IMR-90 (cell line): ENCODE results near the gene SEMA3E. TPM values are rescaled to one million over a fixed set of nuclear protein-coding genes. Genes with fewer than 3 reads are reported as not detected.

Experiments
- ATAC-seq: fragments of 200-7000 bp; cut with Tn5 transposase; 2 replicates; pipeline ENCODE4 v1.9.1; 2020; ENCODE audit warnings: low read depth, mild to moderate bottlenecking, moderate library complexity
- BruUV-seq: library from RNA; stranded (reverse); fragments of 400-500 nt; replicated peaks from 2 replicates; lab custom pipeline; 2021; lab: Mats Ljungman, UMichigan
- CTCF ChIA-PET: fragments of 300-600 bp; formaldehyde crosslinking; extraction: SDS; loops from one replicate; lab custom pipeline; 2021; ENCODE audit warnings: antibody characterized with exemption; lab: Yijun Ruan, JAX
- POLR2A ChIA-PET: fragments of 300-600 bp; sonication (Branson Sonifier 250); formaldehyde crosslinking; loops from one replicate; lab custom pipeline; 2022; ENCODE audit warnings: antibody characterized with exemption; ENCODE audit not compliant: unreplicated experiment; lab: Charles Lee
- DNase-seq: peaks from one replicate; pipeline ENCODE4 v3.0.0; 2013
- H2AFZ ChIP-seq: replicated peaks from 2 replicates; pipeline ENCODE3; 2013; ENCODE audit warnings: low read length, mild to moderate bottlenecking; ENCODE audit not compliant: poor library complexity
- H2AK5ac ChIP-seq: 2 replicates; pipeline ENCODE4 v1.6.1; 2013; ENCODE audit warnings: low read depth, low read length, inconsistent platforms
- H2AK9ac ChIP-seq: replicated peaks from 2 replicates; pipeline ENCODE3; 2013; ENCODE audit warnings: mild to moderate bottlenecking, low read depth, low read length, moderate library complexity; ENCODE audit not compliant: poor library complexity
- H2BK120ac ChIP-seq: 2 replicates; pipeline ENCODE4 v1.6.1; 2013; ENCODE audit warnings: low read depth, low read length, inconsistent platforms
- H2BK15ac ChIP-seq: 3 replicates; pipeline ENCODE4 v1.6.1; 2013; ENCODE audit warnings: low read depth, low read length, inconsistent platforms
- H2BK20ac ChIP-seq: 2 replicates; pipeline ENCODE4 v1.6.1; 2013; ENCODE audit warnings: low read depth, mild to moderate bottlenecking, inconsistent platforms, low read length, moderate library complexity
- H2BK5ac ChIP-seq: 2 replicates; pipeline ENCODE4 v1.6.1; 2013; ENCODE audit warnings: mild to moderate bottlenecking, low read depth, low read length, inconsistent platforms; ENCODE audit not compliant: poor library complexity, severe bottlenecking
- H3K14ac ChIP-seq: replicated peaks from 2 replicates; pipeline ENCODE4 v1.6.1; 2013; ENCODE audit warnings: low read depth, low read length, inconsistent platforms
- H3K18ac ChIP-seq: 2 replicates; pipeline ENCODE4 v1.6.1; 2013; ENCODE audit warnings: low read depth, low read length, control low read depth
- H3K23ac ChIP-seq: 2 replicates; pipeline ENCODE4 v1.6.1; 2013; ENCODE audit warnings: low read depth, low read length, inconsistent platforms
- H3K27ac ChIP-seq: 2 replicates; pipeline ENCODE4 v1.5.1; 2013; ENCODE audit warnings: mild to moderate bottlenecking, control low read depth, low read length; ENCODE audit not compliant: insufficient read depth
- H3K27me3 ChIP-seq: 2 replicates; pipeline ENCODE4 v1.6.1; 2013; ENCODE audit warnings: low read length; ENCODE audit not compliant: control insufficient read depth, insufficient read depth
- H3K36me3 ChIP-seq: 2 replicates; pipeline ENCODE4 v1.6.1; 2013; ENCODE audit warnings: low read length, mixed read lengths; ENCODE audit not compliant: control insufficient read depth, insufficient read depth
- H3K4ac ChIP-seq: 2 replicates; pipeline ENCODE4 v1.6.1; 2013; ENCODE audit warnings: low read depth, low read length, inconsistent platforms
- H3K4me1 ChIP-seq: 2 replicates; pipeline ENCODE4 v1.6.1; 2013; ENCODE audit warnings: low read length, mixed read lengths; ENCODE audit not compliant: control insufficient read depth, insufficient read depth
- H3K4me2 ChIP-seq: 2 replicates; pipeline ENCODE4 v1.6.1; 2013; ENCODE audit warnings: low read depth, mild to moderate bottlenecking, control low read depth, low read length, moderate library complexity
- H3K4me3 ChIP-seq: 2 replicates; pipeline ENCODE4 v1.5.1; 2013; ENCODE audit warnings: low read depth, mild to moderate bottlenecking, control low read depth, low read length, moderate library complexity; ENCODE audit not compliant: insufficient read depth
- H3K56ac ChIP-seq: 2 replicates; pipeline ENCODE4 v1.6.1; 2013; ENCODE audit warnings: low read length, inconsistent platforms; ENCODE audit not compliant: insufficient read depth; ENCODE audit errors: extremely low read depth
- H3K79me1 ChIP-seq, 2 experiments: 2 replicates each; pipeline ENCODE4 v1.6.1; 2013; ENCODE audit warnings: low read length in 2 of 2, inconsistent platforms in 1 of 2, low read depth in 1 of 2
- H3K9ac ChIP-seq: 2 replicates; pipeline ENCODE4 v1.6.1; 2013; ENCODE audit warnings: low read depth, low read length, control low read depth
- H3K9me1 ChIP-seq: 2 replicates; pipeline ENCODE4 v1.6.1; 2013; ENCODE audit warnings: low read length, inconsistent platforms; ENCODE audit not compliant: insufficient read depth
- H3K9me3 ChIP-seq: 2 replicates; pipeline ENCODE4 v1.6.1; 2013; ENCODE audit warnings: low read length; ENCODE audit not compliant: control insufficient read depth, insufficient read depth
- H4K20me1 ChIP-seq: 2 replicates; pipeline ENCODE4 v1.6.1; 2013; ENCODE audit warnings: low read length, inconsistent platforms; ENCODE audit not compliant: insufficient read depth
- H4K5ac ChIP-seq: 2 replicates; pipeline ENCODE4 v1.6.1; 2013; ENCODE audit warnings: mild to moderate bottlenecking, low read depth, low read length, control low read depth
- H4K8ac ChIP-seq, 2 experiments: 2 replicates each; pipeline ENCODE4 v1.6.1; 2013; ENCODE audit warnings: low read depth in 2 of 2, low read length in 2 of 2, control low read depth in 1 of 2, inconsistent platforms in 1 of 2
- H4K91ac ChIP-seq: 2 replicates; pipeline ENCODE4 v1.6.1; 2013; ENCODE audit warnings: low read depth, low read length, inconsistent platforms; ENCODE audit not compliant: insufficient read depth
- BHLHE40 ChIP-seq: fragments of 150-350 bp; IDR thresholded peaks from 2 replicates; pipeline ENCODE4 v1.6.1; 2016; ENCODE audit warnings: mild to moderate bottlenecking, low read depth, low read length
- FOS ChIP-seq: fragments of 150-350 bp; IDR thresholded peaks from 2 replicates; pipeline ENCODE4 v1.6.1; 2016; ENCODE audit warnings: low read depth, low read length
- MAFK ChIP-seq: IDR thresholded peaks from 2 replicates; pipeline ENCODE4 v1.6.1; 2012; ENCODE audit warnings: low read depth, low read length, improper control_type of control experiment
- MAZ ChIP-seq: IDR thresholded peaks from 2 replicates; pipeline ENCODE4 v1.6.1; 2012; ENCODE audit warnings: low read depth, mild to moderate bottlenecking, low read length, improper control_type of control experiment, moderate library complexity, borderline replicate concordance
- RAD21 ChIP-seq: IDR thresholded peaks from 2 replicates; pipeline ENCODE4 v1.6.1; 2012; ENCODE audit warnings: low read length, improper control_type of control experiment
- RCOR1 ChIP-seq: IDR thresholded peaks from 2 replicates; pipeline ENCODE4 v1.6.1; 2012; ENCODE audit warnings: mild to moderate bottlenecking, low read length, improper control_type of control experiment; ENCODE audit not compliant: insufficient replicate concordance
- RFX5 ChIP-seq: IDR thresholded peaks from 2 replicates; pipeline ENCODE4 v1.8.0; 2012; ENCODE audit warnings: low read depth, mild to moderate bottlenecking, low read length, moderate library complexity
- SMC3 ChIP-seq: fragments of 150-350 bp; IDR thresholded peaks from 2 replicates; pipeline ENCODE4 v1.6.1; 2016; ENCODE audit warnings: low read depth, mild to moderate bottlenecking, antibody characterized with exemption, low read length, moderate library complexity
- WGBS, 2 experiments: methylation state at CpG; one replicate each; pipeline versions ENCODE4 v1.1.5 to v1.1.7; 2013; ENCODE audit warnings: missing lambda C conversion rate in 2 of 2; ENCODE audit not compliant: insufficient read length in 1 of 2; ENCODE audit errors: extremely low coverage in 2 of 2; 5-methylcytosine and 5-hydroxymethylcytosine counted together
- dilution Hi-C: fragments of 300-500 bp; cut with HindIII; formaldehyde crosslinking; loops from one replicate; pipeline ENCODE4 v1.14.3; 2018; ENCODE audit warnings: low sequenced_read_pairs; ENCODE audit not compliant: unreplicated experiment
- in situ Hi-C: fragments of 300-500 bp; cut with MboI; formaldehyde crosslinking; loops from 3 replicates; pipeline ENCODE4 v1.14.3; 2019; ENCODE audit warnings: low sequenced_read_pairs, inconsistent platforms, mixed read lengths
- intact Hi-C: fragments of 100-400 bp; cut with micrococcal nuclease; formaldehyde crosslinking; loops from 2 replicates; pipeline ENCODE4 v1.10.0; 2022
- polyA plus RNA-seq, 3 experiments: library from polyadenylated mRNA; depleted of rRNA; stranded (reverse); fragments of >200 nt; gene quantifications; 2 replicates each; pipeline ENCODE4 v1.2.3, GENCODE V29; 2012; ENCODE audit warnings: low replicate concordance in 1 of 3
- total RNA-seq: library from RNA; depleted of rRNA; stranded (reverse); fragments of >200 nt; gene quantifications from 2 replicates; pipeline ENCODE4 v1.2.3, GENCODE V29; 2012
- TF ChIP-seq, protein P1 (sequence below): conservative IDR thresholded peaks from 2 replicates; pipeline ENCODE4 v1.5.1; 2012; ENCODE audit warnings: mild to moderate bottlenecking, low read depth, low read length, improper control_type of control experiment
- TF ChIP-seq, protein P2 (sequence below): fragments of 150-350 bp; IDR thresholded peaks from 2 replicates; pipeline ENCODE4 v1.6.1; 2016; ENCODE audit warnings: low read depth, mild to moderate bottlenecking, low read length, moderate library complexity, borderline replicate concordance

Gene SEMA3E
- total and polyA plus RNA-seq, 2 of the 4 experiments (the other 2 are of a cell fraction): 0.31 to 0.72 TPM

DNA sequence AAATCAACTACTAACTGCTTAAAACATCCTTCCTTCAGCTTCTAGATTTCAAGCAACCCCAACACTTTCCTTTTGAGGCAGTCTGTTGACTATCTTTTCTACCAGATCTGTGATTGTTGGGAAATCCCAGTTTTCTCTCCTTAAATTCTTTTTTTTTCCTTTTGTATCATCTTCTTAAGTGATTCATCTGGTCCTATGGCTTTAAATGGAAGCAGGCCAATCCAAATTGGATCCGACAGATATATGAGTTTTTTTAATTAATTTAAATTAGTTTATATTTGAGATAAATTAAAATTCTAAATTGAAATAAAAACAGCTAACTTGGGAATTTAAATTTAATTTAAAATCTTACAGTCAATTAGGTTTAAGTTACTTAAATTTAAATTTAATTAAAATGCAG, 335.0 kb downstream of the SEMA3E start:
- no CpG with 5 or more reads among the region's 1 CpG for WGBS, 2 experiments
- no peak overlapping the region for H2AK9ac ChIP-seq
- H3K36me3 ChIP-seq: no peaks in the 10 kb centered on the region
- no peak overlapping the region for H2BK20ac ChIP-seq
- no peak overlapping the region for H2BK5ac ChIP-seq
- no peak overlapping the region for H3K9ac ChIP-seq
- POLR2A ChIA-PET: no interaction called here
- H3K9me3 ChIP-seq: no peaks in the 10 kb centered on the region
- no peaks in the 10 kb centered on the region for H3K9me1 ChIP-seq
- H2BK120ac ChIP-seq: no peak overlapping the region
- CTCF ChIA-PET: interaction anchor here (0.7 kb wide), 1 partner anchor 13 kb away, joined by 4 read pairs; no protein-coding TSS in a partner anchor
- no peak overlapping the region for H3K4me2 ChIP-seq
- H4K5ac ChIP-seq: no peak overlapping the region
- ATAC-seq: no peak
- H3K79me1 ChIP-seq: no peaks in the 10 kb centered on the region
- TF ChIP-seq RAD21 (no peak), FOS (no peak), MAZ (no peak), BHLHE40 (no peak), SMC3 (no peak), RCOR1 (no peak), MAFK (no peak), RFX5 (no peak)
- TF ChIP-seq, protein P1, sequence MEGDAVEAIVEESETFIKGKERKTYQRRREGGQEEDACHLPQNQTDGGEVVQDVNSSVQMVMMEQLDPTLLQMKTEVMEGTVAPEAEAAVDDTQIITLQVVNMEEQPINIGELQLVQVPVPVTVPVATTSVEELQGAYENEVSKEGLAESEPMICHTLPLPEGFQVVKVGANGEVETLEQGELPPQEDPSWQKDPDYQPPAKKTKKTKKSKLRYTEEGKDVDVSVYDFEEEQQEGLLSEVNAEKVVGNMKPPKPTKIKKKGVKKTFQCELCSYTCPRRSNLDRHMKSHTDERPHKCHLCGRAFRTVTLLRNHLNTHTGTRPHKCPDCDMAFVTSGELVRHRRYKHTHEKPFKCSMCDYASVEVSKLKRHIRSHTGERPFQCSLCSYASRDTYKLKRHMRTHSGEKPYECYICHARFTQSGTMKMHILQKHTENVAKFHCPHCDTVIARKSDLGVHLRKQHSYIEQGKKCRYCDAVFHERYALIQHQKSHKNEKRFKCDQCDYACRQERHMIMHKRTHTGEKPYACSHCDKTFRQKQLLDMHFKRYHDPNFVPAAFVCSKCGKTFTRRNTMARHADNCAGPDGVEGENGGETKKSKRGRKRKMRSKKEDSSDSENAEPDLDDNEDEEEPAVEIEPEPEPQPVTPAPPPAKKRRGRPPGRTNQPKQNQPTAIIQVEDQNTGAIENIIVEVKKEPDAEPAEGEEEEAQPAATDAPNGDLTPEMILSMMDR: no peak
- TF ChIP-seq, protein P2, sequence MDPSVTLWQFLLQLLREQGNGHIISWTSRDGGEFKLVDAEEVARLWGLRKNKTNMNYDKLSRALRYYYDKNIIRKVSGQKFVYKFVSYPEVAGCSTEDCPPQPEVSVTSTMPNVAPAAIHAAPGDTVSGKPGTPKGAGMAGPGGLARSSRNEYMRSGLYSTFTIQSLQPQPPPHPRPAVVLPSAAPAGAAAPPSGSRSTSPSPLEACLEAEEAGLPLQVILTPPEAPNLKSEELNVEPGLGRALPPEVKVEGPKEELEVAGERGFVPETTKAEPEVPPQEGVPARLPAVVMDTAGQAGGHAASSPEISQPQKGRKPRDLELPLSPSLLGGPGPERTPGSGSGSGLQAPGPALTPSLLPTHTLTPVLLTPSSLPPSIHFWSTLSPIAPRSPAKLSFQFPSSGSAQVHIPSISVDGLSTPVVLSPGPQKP: no peak
- in situ Hi-C loops (no loop called here), intact Hi-C loops (loop anchor here (10.0 kb wide), 1 partner anchor 59 kb away; no protein-coding TSS in a partner anchor), dilution Hi-C loops (no loop called here)
- no peak overlapping the region for H2BK15ac ChIP-seq
- no peaks in the 10 kb centered on the region for H4K20me1 ChIP-seq
- H3K14ac ChIP-seq: no peak overlapping the region
- no peak overlapping the region for H4K91ac ChIP-seq
- no peaks in the 10 kb centered on the region for H3K4me1 ChIP-seq
- H3K27me3 ChIP-seq: no peaks in the 10 kb centered on the region
- no peak overlapping the region for H4K8ac ChIP-seq
- H2AFZ ChIP-seq: no peak overlapping the region
- no TSS peak for BruUV-seq
- H2AK5ac ChIP-seq: no peak overlapping the region
- H3K23ac ChIP-seq: no peak overlapping the region
- H3K56ac ChIP-seq: no peak overlapping the region
- no peak overlapping the region for H3K4me3 ChIP-seq
- no peak overlapping the region for H3K27ac ChIP-seq
- H3K4ac ChIP-seq: no peak overlapping the region
- no peak overlapping the region for H3K18ac ChIP-seq
- no peak for DNase-seq
